Chondrocyte (in vitro differentiated cells): Measurements from ENCODE around the gene IGFBPL1. TPM values are rescaled to one million over a fixed set of nuclear protein-coding genes. Genes with fewer than 3 reads are reported as not detected.

ENCODE experiments used
- DNase-seq: peaks from one replicate; pipeline ENCODE4 v3.0.0; 2021; ENCODE audit warnings: mixed read lengths, low spot score
- H3K27ac Mint-ChIP-seq: one replicate; pipeline ENCODE4 v1.8.0; 2021; ENCODE audit warnings: mild to moderate bottlenecking, moderate library complexity, mixed read lengths; ENCODE audit not compliant: unreplicated experiment
- H3K27me3 Mint-ChIP-seq: 2 replicates; pipeline ENCODE4 v1.8.0; 2021; ENCODE audit warnings: low read depth, mixed read lengths
- H3K36me3 Mint-ChIP-seq: 2 replicates; pipeline ENCODE4 v1.8.0; 2021; ENCODE audit warnings: low read depth, mixed read lengths
- H3K4me1 Mint-ChIP-seq: 2 replicates; pipeline ENCODE4 v1.8.0; 2021; ENCODE audit warnings: low read depth, mild to moderate bottlenecking, mixed read lengths
- H3K4me3 Mint-ChIP-seq: one replicate; pipeline ENCODE4 v1.8.0; 2021; ENCODE audit warnings: mild to moderate bottlenecking, moderate library complexity, mixed read lengths; ENCODE audit not compliant: unreplicated experiment
- H3K9me3 Mint-ChIP-seq: 2 replicates; pipeline ENCODE4 v1.8.0; 2021; ENCODE audit warnings: low read depth, mixed read lengths
- total RNA-seq: library from RNA; stranded (reverse); gene quantifications from 3 replicates; pipeline ENCODE4 v1.2.1, GENCODE V29; 2021
- TF ChIP-seq, protein P1 (sequence below): fragments of 200-600 bp; sonication (generic); IDR thresholded peaks from 2 replicates; pipeline ENCODE4 v1.5.0; 2021; ENCODE audit warnings: antibody characterized with exemption, mild to moderate bottlenecking, moderate library complexity

The IGFBPL1 gene
- total RNA-seq, 1 donor from 2014 or later, result 2.8 TPM

DNA sequence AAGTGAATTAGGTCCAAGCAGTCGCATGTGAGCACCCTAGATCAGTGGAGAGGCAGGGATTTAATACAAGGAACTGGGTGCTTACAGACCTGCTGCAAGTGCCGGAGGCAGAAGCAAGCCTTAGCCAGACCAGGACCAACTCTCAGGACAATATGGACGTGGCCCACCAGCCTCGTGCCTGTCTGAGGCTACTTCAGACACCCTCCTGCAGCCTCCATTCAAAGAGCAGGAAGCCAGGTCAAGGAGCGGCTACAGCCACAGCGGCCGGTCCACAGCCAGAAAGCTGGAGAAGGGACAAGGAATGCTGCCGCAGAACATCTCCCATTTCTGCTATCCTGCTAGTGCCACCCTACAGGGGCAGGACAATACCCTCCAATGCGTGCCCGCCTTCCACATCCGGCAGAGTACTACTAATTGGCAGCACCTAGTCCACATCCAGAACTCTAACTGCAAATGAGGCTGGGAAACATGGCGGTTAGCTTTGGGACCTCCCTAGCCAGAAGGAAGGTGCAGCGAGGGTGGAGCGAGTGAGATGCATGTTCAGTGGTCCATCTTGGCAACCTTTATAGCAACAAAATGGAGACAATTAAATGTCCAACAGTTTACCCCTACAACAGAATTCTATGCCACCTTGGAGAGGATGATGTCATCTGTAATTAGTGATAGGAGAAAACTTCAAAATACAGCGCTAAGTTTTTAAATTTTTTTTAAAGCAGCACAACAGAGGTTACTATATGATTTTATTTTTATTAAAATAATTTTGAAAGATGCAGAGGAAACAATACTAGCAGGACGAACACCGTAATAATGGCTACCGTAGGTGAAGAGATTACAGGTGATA, 32.8 kb downstream of the IGFBPL1 start:
- Mint-ChIP-seq H3K4me1 (peaks cover 65% of the 10 kb centered on the region), H3K4me3 (peak overlapping the region; percentile 93), H3K9me3 (no peaks in the 10 kb centered on the region), H3K27ac (peak overlapping the region; percentile 73), H3K27me3 (no peaks in the 10 kb centered on the region), H3K36me3 (peaks cover 11% of the 10 kb centered on the region)
- peak; percentile 62 for DNase-seq
- TF ChIP-seq, protein P1, sequence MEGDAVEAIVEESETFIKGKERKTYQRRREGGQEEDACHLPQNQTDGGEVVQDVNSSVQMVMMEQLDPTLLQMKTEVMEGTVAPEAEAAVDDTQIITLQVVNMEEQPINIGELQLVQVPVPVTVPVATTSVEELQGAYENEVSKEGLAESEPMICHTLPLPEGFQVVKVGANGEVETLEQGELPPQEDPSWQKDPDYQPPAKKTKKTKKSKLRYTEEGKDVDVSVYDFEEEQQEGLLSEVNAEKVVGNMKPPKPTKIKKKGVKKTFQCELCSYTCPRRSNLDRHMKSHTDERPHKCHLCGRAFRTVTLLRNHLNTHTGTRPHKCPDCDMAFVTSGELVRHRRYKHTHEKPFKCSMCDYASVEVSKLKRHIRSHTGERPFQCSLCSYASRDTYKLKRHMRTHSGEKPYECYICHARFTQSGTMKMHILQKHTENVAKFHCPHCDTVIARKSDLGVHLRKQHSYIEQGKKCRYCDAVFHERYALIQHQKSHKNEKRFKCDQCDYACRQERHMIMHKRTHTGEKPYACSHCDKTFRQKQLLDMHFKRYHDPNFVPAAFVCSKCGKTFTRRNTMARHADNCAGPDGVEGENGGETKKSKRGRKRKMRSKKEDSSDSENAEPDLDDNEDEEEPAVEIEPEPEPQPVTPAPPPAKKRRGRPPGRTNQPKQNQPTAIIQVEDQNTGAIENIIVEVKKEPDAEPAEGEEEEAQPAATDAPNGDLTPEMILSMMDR, result no peak

DNA sequence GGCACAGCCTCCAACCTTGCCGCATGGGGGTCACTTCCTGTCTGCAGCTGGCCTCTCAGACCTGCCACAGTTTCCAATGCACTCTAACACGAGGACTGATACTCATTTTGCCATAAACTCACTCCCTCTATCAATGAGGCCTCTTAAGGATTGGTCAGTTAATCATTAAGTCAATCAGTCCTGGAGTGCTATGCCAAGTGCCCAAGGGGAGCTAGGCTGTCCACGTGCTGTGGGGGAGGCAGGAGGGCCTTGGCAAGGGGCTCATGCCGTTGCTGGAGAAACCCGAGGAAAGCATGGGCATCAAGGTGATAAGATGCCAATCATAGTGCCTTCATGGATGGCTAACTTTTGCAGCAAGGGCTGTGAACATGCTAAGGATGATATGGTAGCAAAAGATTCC, 33.4 kb downstream of the IGFBPL1 start:
- H3K4me1 Mint-ChIP-seq, result peaks cover 64% of the 10 kb centered on the region
- TF ChIP-seq, protein P1, result no peak

DNA sequence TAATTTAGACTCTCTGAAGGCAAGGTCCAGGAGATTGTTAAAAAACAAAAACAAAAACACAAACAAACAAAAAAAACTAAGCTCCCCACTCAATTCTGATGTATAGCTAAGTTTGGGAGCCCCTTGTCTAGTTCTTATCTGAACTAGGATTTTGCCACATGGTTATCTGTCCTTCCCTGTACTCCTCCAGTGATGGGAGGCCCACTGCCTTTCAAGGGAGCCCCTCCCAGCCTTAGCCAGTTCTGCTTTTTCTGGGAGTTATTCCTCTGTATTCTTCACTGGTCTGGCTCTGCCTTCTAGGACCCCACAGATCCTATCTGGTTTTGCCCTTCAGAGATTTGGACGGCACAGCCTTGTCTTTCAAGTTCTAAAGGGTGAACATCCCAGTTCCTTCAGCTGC, 33.8 kb downstream of the IGFBPL1 start:
- peaks cover 4% of the 10 kb centered on the region for H3K36me3 Mint-ChIP-seq
- DNase-seq, result no peak
- TF ChIP-seq, protein P1, result no peak

More for the DNA sequence above, 33.4 kb downstream of the IGFBPL1 start:
- Mint-ChIP-seq H3K36me3 (peaks cover 7% of the 10 kb centered on the region), H3K27me3 (no peaks in the 10 kb centered on the region), H3K27ac (no peak overlapping the region), H3K9me3 (no peaks in the 10 kb centered on the region), H3K4me3 (no peak overlapping the region)
- DNase-seq, result peak; percentile 44

DNA sequence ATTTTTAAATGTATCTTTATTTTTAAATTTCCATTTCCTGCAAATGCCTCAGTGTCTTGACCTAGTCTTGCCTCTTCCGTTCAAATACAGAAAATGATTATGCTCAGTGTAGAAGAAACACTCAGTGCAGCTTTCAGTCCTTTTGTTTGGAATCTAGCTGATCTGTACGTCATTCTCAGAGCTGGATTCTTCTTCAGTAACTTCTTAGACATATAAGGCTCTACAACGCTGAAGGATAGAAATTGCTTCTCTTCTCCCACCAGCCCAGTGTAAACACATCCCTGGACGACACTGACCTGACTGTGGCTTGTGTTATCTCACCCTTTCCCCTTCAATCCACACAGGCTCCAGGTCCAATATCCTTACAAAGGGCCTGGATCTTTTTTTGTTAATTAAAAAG, 34.9 kb downstream of the IGFBPL1 start:
- DNase-seq, result no peak
- Mint-ChIP-seq H3K4me1 (peaks cover 68% of the 10 kb centered on the region), H3K9me3 (peaks cover 8% of the 10 kb centered on the region), H3K4me3 (no peak overlapping the region), H3K27ac (peak overlapping the region; percentile 80), H3K27me3 (no peaks in the 10 kb centered on the region), H3K36me3 (peaks cover 5% of the 10 kb centered on the region)
- TF ChIP-seq, protein P1, result no peak

More for the DNA sequence above, 33.8 kb downstream of the IGFBPL1 start:
- no peaks in the 10 kb centered on the region for H3K27me3 Mint-ChIP-seq
- no peak overlapping the region for H3K4me3 Mint-ChIP-seq
- H3K4me1 Mint-ChIP-seq, result peaks cover 68% of the 10 kb centered on the region
- peak overlapping the region; percentile 80 for H3K27ac Mint-ChIP-seq
- H3K9me3 Mint-ChIP-seq, result no peaks in the 10 kb centered on the region

DNA sequence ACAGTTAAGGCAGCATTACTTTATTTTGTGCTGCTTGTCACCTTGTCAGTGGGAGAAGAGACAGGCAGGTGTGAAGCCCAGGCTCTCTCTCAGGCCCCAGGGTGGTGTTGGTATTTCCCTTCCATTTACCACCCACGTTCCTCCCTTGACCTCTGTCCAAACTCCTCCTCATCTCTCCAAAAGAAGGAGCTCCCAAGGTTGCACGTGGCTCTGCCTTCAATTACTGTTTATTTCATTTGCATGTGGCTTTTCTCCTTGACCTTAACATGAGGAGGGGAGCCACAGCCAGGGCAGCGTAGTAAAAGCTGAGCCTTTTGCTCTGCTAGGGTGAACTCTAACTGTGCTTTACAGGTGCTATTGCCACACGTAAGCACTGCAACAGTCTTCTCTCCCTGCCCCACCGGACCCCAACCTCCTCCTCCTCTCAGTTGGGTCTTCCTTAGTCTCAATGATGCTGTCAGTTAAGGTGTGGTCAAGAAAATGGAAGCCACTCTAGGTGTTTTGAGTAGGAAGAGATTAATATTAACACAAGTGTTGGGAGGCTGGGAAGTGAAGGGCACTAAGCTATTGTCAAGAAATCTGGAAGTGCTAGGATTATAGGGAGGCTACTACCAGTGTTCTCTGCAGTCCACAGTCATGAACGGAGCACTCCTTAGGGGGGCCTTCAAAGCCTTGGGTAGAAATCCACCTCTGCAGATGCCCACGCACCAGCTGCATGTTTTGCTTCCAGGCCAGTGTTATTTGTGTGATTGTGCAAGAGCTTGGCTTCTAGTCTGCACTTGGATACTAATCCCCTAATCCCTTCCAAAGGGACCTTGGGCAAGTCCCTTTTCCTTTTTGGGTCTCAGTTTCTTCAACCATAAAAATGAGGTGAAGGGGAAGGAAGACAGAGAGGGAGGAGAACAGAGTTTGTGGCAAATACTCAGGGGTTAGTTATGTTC, 35.7 kb downstream of the IGFBPL1 start:
- H3K4me1 Mint-ChIP-seq, result peaks cover 68% of the 10 kb centered on the region
- no peaks in the 10 kb centered on the region for H3K27me3 Mint-ChIP-seq
- H3K36me3 Mint-ChIP-seq, result peaks cover 7% of the 10 kb centered on the region
- H3K9me3 Mint-ChIP-seq, result peaks cover 11% of the 10 kb centered on the region
- H3K4me3 Mint-ChIP-seq, result no peak overlapping the region
- TF ChIP-seq, protein P1, result no peak
- DNase-seq, result no peak
- peak overlapping the region; percentile 80 for H3K27ac Mint-ChIP-seq
